GM19395 (cell line): Measurements from ENCODE around the gene SERPINE1.
"Not testable (repeated sequence)": the region's sequence is repeated elsewhere in the genome, so short reads cannot be mapped to it uniquely, and the experiment has no call there.

ENCODE experiments used
- ATAC-seq: cut with Tn5 transposase; IDR thresholded peaks from one replicate; pipeline ENCODE4 v1.9.1; 2021; ENCODE audit warnings: mild to moderate bottlenecking, moderate library complexity; ENCODE audit not compliant: unreplicated experiment

Gene SERPINE1

GRCh38 chr7:101121991-101122932 is 4.6 kb upstream of the SERPINE1 start:
- ATAC-seq: no peak

- no peak for ATAC-seq
Measured at GRCh38 chr7:101122933-101123702, 3.8 kb upstream of the SERPINE1 start.

- ATAC-seq: no peak
Measured at GRCh38 chr7:101123703-101124068, 3.2 kb upstream of the SERPINE1 start.

GRCh38 chr7:101124376-101125056 is 2.4 kb upstream of the SERPINE1 start:
- ATAC-seq: no peak

- ATAC-seq: peak; percentile 53
Measured at GRCh38 chr7:101125989-101126650, 784 bp upstream of the SERPINE1 start.

- no peak for ATAC-seq
Measured at GRCh38 chr7:101127460-101128039, 646 bp downstream of the SERPINE1 start.

GRCh38 chr7:101128040-101128834 is 1.3 kb downstream of the SERPINE1 start:
- ATAC-seq: no peak

GRCh38 chr7:101129603-101130117 is 2.8 kb downstream of the SERPINE1 start:
- ATAC-seq: no peak

- ATAC-seq: not testable (repeated sequence)
Measured at GRCh38 chr7:101132626-101133600, 6.0 kb downstream of the SERPINE1 start.

- no peak for ATAC-seq
Measured at GRCh38 chr7:101133621-101134398, 6.9 kb downstream of the SERPINE1 start.

GRCh38 chr7:101134399-101134980 is 7.6 kb downstream of the SERPINE1 start:
- no peak for ATAC-seq

GRCh38 chr7:101137651-101138212 is 10.8 kb downstream of the SERPINE1 start:
- ATAC-seq: no peak

GRCh38 chr7:101138213-101138870 is 11.4 kb downstream of the SERPINE1 start:
- ATAC-seq: no peak

GRCh38 chr7:101140339-101140699 is 13.4 kb downstream of the SERPINE1 start:
- no peak for ATAC-seq

GRCh38 chr7:101140746-101141382 is 14.0 kb downstream of the SERPINE1 start:
- no peak for ATAC-seq
